Measurements from ENCODE around the gene LRTM1. TPM values are rescaled to one million over a fixed set of nuclear protein-coding genes. Genes with fewer than 3 reads are reported as not detected.

LRTM1 gene
- 96.0 TPM for polyA plus RNA-seq (ENCODE audit: insufficient read length)

DNA sequence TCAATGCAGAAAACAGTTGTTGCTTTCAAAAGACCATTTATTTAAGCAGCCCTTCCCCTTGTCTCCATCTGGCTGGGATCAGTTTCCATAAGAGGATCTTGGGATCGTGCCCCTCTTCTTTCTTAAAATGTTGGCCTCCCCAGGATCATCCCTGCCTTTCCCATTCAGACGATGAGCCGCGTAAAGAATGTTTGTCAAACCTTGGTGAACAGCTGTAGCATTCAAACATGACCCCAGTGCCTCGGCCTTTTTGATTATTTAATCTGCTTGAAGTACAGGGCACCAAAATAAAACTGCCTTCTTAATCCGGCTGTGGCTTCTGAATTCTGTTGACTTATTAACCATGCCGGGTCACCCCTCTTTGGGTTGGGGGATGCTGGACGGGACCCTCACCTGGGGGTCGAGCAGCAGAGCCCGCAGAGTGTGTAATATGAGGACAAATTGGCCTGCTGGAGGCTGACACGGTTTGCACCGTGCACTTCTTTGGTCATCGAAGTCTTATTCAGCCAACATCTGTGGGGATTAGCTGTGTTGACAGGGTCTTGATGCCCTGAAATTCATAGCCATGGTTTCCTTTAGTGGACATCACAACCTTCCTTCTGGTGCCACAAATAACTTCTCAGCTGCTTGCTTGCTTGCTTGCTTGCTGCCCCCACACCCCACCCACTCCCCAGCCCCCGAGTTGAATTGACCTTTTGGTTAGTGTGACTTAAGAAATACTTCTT is at the start of gene LRTM1:
Gene LRTM1, minus strand, starts transcription at position 14 of the 725 bp plus-strand sequence. CDS start 148 bp downstream, outside the sequence.
- DNase-seq, result no peak

DNA sequence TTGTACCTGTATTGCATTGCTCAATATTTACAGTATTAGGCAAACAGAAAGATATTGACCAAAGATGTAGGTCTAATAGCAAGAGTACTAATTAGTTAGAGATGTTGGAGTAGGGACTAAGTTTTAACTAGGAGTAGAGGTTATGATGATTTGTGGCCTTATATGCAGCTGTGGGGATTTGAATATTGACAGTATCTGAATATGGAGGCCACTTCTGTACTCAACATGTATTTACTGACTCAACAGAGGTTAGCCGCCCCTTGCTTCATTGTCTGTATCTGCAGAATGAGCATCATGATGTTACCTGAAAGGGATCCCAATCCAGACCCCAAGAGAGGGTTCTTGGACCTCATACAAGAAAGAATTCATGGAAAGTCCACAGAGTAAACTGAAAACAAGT is 49.6 kb upstream of the LRTM1 start:
- DNase-seq, result no peak

DNA sequence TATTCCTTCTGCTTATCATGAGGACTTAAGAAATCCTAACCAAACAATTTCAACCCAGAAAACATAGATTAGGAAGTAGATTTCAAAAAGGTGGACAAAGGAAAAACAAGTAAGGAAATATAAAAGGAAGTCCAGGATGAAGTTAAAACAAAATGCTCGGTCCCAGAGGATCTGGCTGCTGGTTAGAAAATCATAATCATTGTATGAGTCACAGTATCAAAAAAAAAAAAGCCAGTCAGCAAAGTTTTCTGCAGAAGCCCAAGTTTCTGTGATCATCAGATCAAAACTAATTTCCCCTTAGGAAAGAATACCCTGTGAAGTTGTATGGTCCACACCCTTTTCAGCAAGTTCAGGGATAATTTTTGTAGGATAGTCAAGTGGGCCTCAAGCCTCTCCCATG is 43.0 kb upstream of the LRTM1 start:
- DNase-seq, result no peak

DNA sequence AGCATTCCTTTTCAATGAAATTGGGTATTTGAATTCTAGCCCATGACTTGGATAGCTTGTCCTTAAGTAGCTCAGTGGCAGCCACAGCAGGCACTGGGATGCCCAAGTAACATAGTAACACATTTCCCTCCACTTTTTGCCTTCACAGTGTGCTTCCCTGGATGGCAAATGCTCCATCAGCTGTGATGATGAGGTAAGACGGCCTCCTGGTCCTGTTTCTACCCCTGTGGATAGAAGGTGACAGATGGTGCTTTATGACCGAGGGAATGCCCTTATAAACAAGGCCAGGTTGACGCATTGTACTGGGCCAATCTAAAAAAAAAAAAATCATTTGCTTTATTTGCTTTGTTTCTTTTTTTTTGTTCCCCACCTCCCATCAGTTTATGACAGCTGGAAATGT is 41.8 kb upstream of the LRTM1 start:
- DNase-seq, result no peak

GRCh38 chr3:54968546-54969172 is 40.8 kb upstream of the LRTM1 start:
- no peak for DNase-seq

DNA sequence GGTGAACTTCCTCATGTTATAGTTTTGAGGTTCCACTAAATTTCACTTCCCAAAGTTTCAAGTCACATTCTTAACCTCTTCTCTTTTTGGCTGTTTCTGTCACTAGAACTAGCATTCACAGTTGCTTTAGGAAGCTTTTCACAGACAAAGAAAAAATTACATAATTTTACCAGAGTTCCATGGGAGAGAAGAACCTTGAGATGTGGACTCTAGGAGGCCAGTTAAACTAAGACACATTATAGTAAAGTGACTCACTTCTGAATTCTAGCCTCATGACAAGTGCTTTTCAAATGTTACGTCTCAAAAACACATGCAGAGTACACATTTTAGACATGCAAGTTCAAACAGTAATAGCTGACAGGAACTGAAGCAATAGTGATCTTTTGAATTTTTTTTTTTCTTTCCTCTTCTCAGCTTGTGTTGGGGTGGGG is 39.9 kb upstream of the LRTM1 start:
- no peak for DNase-seq

GRCh38 chr3:54966979-54967378 is 39.1 kb upstream of the LRTM1 start:
- no peak for DNase-seq

DNA sequence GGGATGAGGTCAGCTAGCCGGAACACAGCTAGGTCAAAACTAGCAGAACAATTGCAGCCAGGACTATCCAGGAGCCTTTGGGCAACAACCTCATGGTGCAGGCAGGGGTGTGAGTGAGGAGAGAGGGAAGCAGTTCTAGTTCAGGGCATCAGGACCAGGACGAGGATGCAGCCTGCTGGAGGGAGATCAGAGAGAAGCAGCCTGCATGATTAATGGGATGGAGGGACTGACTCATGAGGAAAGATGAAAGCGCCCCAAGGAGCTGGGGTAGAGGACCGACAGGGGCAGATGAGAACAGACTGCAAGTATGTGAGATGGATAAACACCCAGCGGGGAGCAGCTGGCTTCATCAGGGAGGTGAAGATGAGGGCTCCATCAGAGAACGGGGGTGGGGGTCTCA is 37.9 kb upstream of the LRTM1 start:
- DNase-seq, result no peak

- DNase-seq, result no peak
These were observed 36.2 kb upstream of the LRTM1 start for GRCh38 chr3:54964081-54964480.

DNA sequence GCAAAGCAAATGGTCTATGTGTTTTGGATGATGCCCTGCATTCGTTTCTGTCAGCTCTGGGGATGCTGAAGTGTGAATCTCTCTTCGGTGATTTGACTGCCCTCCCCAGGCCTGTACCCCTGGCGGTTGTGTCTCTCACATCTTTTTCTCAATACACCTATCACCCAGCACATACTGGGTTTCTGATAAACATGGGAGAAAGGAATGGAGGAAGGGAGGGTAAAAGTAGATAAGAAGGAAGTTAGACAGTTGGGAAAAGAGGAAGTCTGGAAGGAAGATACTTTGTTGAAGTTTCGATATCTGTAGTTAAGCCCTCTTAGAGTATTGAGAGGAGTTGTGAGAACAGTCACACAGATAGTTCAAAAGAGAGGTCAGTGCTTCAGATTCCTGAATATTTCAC is 35.8 kb upstream of the LRTM1 start:
- no peak for DNase-seq

GRCh38 chr3:54962200-54962599 is 34.3 kb upstream of the LRTM1 start:
- no peak for DNase-seq

DNA sequence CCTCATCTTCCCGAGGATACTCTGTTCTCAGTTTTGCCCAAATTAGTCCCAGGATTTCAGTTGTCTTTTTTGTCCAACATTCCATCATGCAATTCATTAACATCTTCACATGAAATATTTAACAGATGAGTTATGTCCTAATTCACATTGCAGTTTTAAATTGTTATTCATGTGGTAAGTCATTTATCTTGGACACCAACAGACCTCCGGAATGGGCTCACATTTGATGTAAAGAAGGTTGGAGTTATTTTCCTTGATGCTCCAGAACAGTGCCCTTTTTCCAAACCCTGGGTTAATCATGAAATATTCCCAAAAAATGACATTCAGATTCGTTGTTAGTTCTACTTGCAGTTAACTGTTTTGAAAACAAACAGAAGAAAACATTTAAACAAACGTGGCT is 32.8 kb upstream of the LRTM1 start:
- DNase-seq, result no peak

DNA sequence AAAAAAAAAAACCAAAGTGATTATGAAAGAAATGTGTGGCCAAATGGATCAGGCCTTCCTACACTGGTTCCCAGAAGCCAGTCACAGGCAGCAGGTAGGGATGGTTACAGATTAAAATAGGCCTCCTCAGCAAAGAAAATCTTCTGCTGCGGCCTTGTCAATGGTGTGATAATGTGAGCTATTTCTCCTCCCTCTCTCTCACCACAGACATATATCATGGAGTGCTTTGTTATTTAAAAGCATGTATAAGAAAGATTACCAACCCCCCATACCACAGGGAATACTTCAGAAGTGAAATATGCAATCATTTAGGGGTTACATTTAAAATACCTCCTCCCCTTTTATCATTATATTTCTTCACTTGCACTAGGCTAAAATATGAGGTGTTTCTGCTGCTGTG is 32.2 kb upstream of the LRTM1 start:
- DNase-seq, result no peak

- no peak for DNase-seq
These were observed 29.9 kb upstream of the LRTM1 start for GRCh38 chr3:54957711-54958110.

DNA sequence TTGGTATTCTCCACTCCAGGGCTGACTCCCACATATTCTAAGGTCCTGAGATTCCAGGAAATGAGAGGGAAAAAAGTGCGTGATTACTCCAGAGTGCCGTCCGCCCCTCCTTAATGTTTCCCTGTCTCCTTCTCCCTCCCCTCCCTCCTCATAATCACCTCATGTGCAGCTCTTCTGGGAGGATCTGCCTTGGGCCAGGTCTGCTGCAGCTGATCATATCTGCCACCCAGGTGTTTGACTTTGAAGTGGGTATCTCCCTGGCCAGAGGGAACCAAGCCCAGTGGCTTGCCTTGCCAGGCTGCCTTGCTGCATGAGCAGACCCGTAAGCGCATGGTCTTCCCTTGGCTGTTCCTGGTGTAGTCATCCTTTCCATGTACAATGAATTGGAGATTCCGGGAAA is 28.1 kb upstream of the LRTM1 start:
- DNase-seq, result no peak

DNA sequence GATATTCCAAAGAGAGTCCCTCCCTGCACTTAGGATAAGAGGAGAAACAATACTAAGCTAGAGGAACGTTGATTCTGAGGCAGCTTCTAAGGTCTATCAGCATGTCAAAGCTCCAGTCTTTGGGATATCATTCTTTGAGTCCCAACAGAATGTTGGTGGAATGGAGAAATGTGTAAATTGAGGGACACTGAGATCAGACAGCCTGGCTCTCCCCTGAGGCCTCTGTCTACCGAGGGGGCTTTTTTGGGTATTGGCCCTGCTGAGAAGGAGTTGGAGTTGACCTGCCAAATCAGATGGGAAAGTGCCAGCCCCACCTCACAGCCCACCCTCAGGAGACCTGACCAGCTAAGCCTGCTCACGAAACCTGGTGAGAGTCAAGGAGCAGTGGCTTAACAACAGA is 27.6 kb upstream of the LRTM1 start:
- DNase-seq, result no peak

- DNase-seq, result no peak
These were observed 26.7 kb upstream of the LRTM1 start for GRCh38 chr3:54954521-54954920.

DNA sequence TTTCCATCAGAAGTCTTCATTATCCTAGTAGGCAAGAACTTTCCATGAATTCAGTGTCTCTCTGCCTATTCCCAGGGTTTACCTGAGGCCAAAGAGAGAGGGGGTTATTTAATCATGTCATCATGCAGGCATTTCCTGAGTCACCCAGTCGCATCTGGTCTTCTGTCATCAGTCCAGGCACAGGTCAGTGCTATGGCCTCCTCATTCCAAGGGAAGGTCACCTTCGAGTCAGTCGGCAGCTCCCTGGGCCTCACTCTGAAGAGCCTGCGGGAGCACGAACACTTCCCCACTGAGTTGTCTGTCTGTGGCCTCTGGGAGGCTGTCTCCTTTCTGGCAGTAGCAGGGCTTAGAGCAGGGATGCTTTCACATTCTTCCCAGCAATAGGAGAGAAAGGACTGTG is 26.2 kb upstream of the LRTM1 start:
- DNase-seq, result no peak

DNA sequence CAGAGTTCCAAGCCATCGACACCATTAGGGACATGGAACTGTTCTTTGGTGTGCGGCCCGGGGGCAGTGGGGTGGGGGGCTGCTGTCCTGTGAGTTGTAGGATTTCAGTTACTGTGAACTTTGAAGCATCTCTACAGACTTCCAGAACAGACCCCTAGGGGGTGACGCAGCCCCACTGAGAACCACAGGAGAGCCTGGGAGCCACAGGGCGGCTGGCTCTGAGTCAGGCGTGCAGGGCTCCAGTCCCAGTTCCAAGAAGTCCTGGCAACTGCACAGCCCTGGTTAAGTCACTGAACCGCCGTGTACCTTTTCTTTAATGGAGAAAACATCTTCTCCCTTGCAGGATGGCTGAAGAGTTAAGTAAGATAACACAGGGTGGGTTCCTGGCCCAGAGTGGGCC is 23.5 kb upstream of the LRTM1 start:
- DNase-seq, result peak; percentile 81

DNA sequence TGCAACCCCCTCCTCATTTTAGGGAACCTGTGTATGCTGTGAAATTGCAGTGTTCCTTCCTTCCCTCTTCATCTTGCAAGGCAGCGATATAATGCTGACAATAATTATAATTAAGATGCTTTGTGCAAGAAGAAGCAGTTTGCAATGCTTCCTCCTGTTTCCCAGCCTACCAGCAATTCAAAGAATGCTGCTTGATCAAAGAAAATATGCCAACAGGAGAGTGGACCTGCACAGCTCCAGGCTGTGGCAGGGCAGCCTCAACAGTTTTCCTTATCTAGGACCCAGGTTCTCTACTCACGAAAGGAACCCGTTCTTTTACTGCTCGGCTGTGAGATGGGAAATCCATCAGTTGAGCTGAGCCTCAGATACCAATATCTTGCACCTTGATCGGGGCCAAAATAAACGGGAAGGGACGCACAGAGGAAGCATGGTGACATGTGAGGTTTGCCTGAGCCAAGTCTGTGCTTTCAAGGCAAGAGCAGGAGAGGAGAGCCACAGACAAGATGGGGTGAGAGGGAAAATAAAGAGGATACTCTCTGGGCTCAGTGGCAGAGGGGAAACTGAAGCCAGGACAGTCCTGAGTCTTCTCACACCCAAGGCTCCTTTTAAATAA is 22.6 kb upstream of the LRTM1 start:
- no peak for DNase-seq

GRCh38 chr3:54949491-54950044 is 21.7 kb upstream of the LRTM1 start:
- DNase-seq, result no peak

DNA sequence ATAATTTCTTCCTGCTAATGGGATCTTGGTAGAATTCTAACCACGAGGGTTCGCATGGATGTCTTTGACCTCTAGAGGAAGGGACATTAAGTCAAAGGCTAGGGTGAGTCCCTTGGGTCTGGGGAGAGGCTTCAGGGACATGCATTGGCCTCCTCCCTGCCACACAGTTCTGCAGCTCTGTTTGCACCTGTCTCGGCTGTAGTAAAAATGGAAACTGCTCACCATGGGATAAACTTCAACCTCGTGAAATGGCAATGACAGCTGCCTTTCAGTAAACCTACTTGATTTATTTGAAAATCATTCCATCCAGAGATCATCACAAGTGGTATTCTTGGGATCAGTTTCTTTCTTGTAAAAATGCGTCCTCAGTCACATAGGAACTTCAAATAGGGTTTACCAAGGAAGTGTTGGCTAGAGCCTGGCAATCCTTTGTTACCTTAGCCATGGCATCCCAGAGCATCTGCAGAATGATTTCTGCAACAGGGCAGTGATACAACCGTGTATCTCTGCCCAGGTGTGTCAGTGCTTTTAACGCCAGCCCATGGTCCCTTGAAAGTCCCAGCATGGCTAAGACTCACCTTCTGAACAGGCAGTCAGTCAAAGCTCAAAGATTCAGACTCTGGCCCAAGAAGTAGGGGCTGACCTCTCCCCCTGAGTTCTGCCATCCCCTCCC is 14.0 kb upstream of the LRTM1 start:
- DNase-seq, result no peak

GRCh38 chr3:54940971-54941370 is 13.1 kb upstream of the LRTM1 start:
- DNase-seq, result peak; percentile 40
